SW 1271 (cell line): ENCODE measurements around the gene BAHCC1.

Source experiments
- DNase-seq, 2 experiments: peaks; one replicate each; lab custom pipeline; 2025; lab: John Stamatoyannopoulos, UW

Gene BAHCC1

GRCh38 chr17:81493198-81494038 is 98.2 kb downstream of the BAHCC1 start:
- DNase-seq, result no peak

GRCh38 chr17:81494626-81495377 is 99.5 kb downstream of the BAHCC1 start:
- no peak for DNase-seq

GRCh38 chr17:81498953-81499600 is 103.8 kb downstream of the BAHCC1 start:
- no peak for DNase-seq

GRCh38 chr17:81499601-81499970 is 104.3 kb downstream of the BAHCC1 start:
- DNase-seq, result no peak

- no peak for DNase-seq
Observed at GRCh38 chr17:81500047-81500446, 104.8 kb downstream of the BAHCC1 start.

- no peak for DNase-seq
Observed at GRCh38 chr17:81502471-81503017, 107.3 kb downstream of the BAHCC1 start.

GRCh38 chr17:81503619-81504018 is 108.4 kb downstream of the BAHCC1 start:
- no peak for DNase-seq

- DNase-seq, result peak in 1 of 2 experiments; percentile 23
Observed at GRCh38 chr17:81508639-81509206, 113.5 kb downstream of the BAHCC1 start.

- no peak for DNase-seq
Observed at GRCh38 chr17:81509207-81509971, 114.1 kb downstream of the BAHCC1 start.

GRCh38 chr17:81509972-81510784 is 114.9 kb downstream of the BAHCC1 start:
- DNase-seq, result no peak

- no peak for DNase-seq
Observed at GRCh38 chr17:81510785-81511553, 115.7 kb downstream of the BAHCC1 start.

- DNase-seq, result no peak
Observed at GRCh38 chr17:81511554-81511803, 116.2 kb downstream of the BAHCC1 start.

GRCh38 chr17:81511804-81512561 is 116.7 kb downstream of the BAHCC1 start:
- DNase-seq, result no peak

GRCh38 chr17:81512562-81513371 is 117.5 kb downstream of the BAHCC1 start, which contains the start of gene ACTG1:
Gene ACTG1 (minus strand): TSS chr17:81512799. CDS start chr17:81512354, 445 bp downstream.
- peak; percentile 31 to 86 for DNase-seq

GRCh38 chr17:81513372-81513752 is 118.1 kb downstream of the BAHCC1 start:
- peak; percentile 37 to 38 for DNase-seq

GRCh38 chr17:81513753-81514488 is 118.7 kb downstream of the BAHCC1 start:
- DNase-seq, result no peak

GRCh38 chr17:81514489-81514738 is 119.2 kb downstream of the BAHCC1 start:
- DNase-seq, result no peak
